SH-SY5Y (cell line): ENCODE measurements around the gene MCCC2.

Source experiments
- GATA2 ChIP-seq: IDR thresholded peaks from 2 replicates; pipeline ENCODE4 v1.6.1; 2011; ENCODE audit warnings: mild to moderate bottlenecking, low read depth, low read length
- GATA3 ChIP-seq: IDR thresholded peaks from 2 replicates; pipeline ENCODE4 v1.6.1; 2011; ENCODE audit warnings: low read depth, mild to moderate bottlenecking, low read length, moderate library complexity

GRCh38 chr5:71588533-71588885, 1.4 kb downstream of the MCCC2 start:
- TF ChIP-seq GATA2 (no peak), GATA3 (no peak)
